Measurements from ENCODE around the gene TEX29.

Gene TEX29

GRCh38 chr13:111372651-111373425 is 52.4 kb downstream of the TEX29 start:
- DNase-seq = no peak

GRCh38 chr13:111373486-111373885 is 53.0 kb downstream of the TEX29 start:
- no peak for DNase-seq

- no peak for DNase-seq
Observed at GRCh38 chr13:111380431-111380830, 60.0 kb downstream of the TEX29 start.

- DNase-seq = no peak
Observed at GRCh38 chr13:111382411-111382810, 62.0 kb downstream of the TEX29 start.

- DNase-seq = no peak
Observed at GRCh38 chr13:111382877-111383276, 62.4 kb downstream of the TEX29 start.

GRCh38 chr13:111383591-111384440 is 63.4 kb downstream of the TEX29 start:
- DNase-seq = no peak

GRCh38 chr13:111384441-111385182 is 64.2 kb downstream of the TEX29 start:
- DNase-seq = no peak

GRCh38 chr13:111385183-111385857 is 64.9 kb downstream of the TEX29 start:
- no peak for DNase-seq

GRCh38 chr13:111387026-111387871 is 66.8 kb downstream of the TEX29 start:
- DNase-seq = no peak

- no peak for DNase-seq
Observed at GRCh38 chr13:111387945-111388600, 67.6 kb downstream of the TEX29 start.

GRCh38 chr13:111388851-111389500 is 68.5 kb downstream of the TEX29 start:
- no peak for DNase-seq

GRCh38 chr13:111389621-111390521 is 69.4 kb downstream of the TEX29 start:
- no peak for DNase-seq

GRCh38 chr13:111390522-111391270 is 70.3 kb downstream of the TEX29 start:
- DNase-seq = no peak

- no peak for DNase-seq
Observed at GRCh38 chr13:111392486-111392885, 72.0 kb downstream of the TEX29 start.

- no peak for DNase-seq
Observed at GRCh38 chr13:111393221-111393790, 72.9 kb downstream of the TEX29 start.

All from DMS53 (cell line).